HepG2 (cell line): ENCODE results near the gene ESYT2. TPM values are rescaled to one million over a fixed set of nuclear protein-coding genes. Genes with fewer than 3 reads are reported as not detected.
A peak's percentile ranks its signal among the peaks of the same experiment; 100 is the strongest.

Experiments
- AGO1 ChIP-seq: fragments of 200-400 bp; formaldehyde crosslinking; IDR thresholded peaks from 2 replicates; pipeline ENCODE4 v1.6.1; 2017; ENCODE audit warnings: mild to moderate bottlenecking, low read depth, low read length, moderate library complexity; ENCODE audit not compliant: poor library complexity, severe bottlenecking
- CEBPZ ChIP-seq: IDR thresholded peaks from 2 replicates; pipeline ENCODE4 v1.6.1; 2012; ENCODE audit warnings: low read length, improper control_type of control experiment
- KLF12 ChIP-seq: sonication (generic); formaldehyde crosslinking; IDR thresholded peaks from 2 replicates; pipeline ENCODE4 v1.4.0; 2020; ENCODE audit warnings: missing genetic modification reagents, borderline replicate concordance
- MAZ ChIP-seq, 2 experiments: sonication (generic) in 1 of 2; formaldehyde crosslinking in 1 of 2; IDR thresholded peaks; 2 replicates each; pipeline versions ENCODE4 v1.5.0 to v1.6.1; 2012 to 2020; ENCODE audit warnings: low read depth in 2 of 2, mild to moderate bottlenecking in 2 of 2, borderline replicate concordance in 1 of 2, improper control_type of control experiment in 1 of 2, low read length in 1 of 2, missing genetic modification reagents in 1 of 2, moderate library complexity in 1 of 2
- MTERF4 ChIP-seq: sonication (generic); formaldehyde crosslinking; IDR thresholded peaks from 2 replicates; pipeline ENCODE4 v1.8.0; 2023; ENCODE audit warnings: mild to moderate bottlenecking, missing genetic modification reagents
- NRL ChIP-seq: sonication (generic); formaldehyde crosslinking; IDR thresholded peaks from 2 replicates; pipeline ENCODE4 v1.5.0; 2020; ENCODE audit warnings: missing genetic modification reagents, mild to moderate bottlenecking, moderate library complexity, borderline replicate concordance
- TCF7 ChIP-seq: sonication (generic); IDR thresholded peaks from 2 replicates; pipeline ENCODE4 v1.6.1; 2016; ENCODE audit warnings: antibody characterized with exemption, low read depth
- TGIF2 ChIP-seq: IDR thresholded peaks from 2 replicates; pipeline ENCODE4 v1.6.1; 2016; ENCODE audit warnings: control low read depth, missing compliant biosample characterization
- ZNF207 ChIP-seq: fragments of 450-650 bp; IDR thresholded peaks from 2 replicates; pipeline ENCODE4 v1.6.1; 2016; ENCODE audit warnings: antibody characterized with exemption, borderline replicate concordance
- ZNF263 ChIP-seq: sonication (generic); formaldehyde crosslinking; IDR thresholded peaks from 2 replicates; pipeline ENCODE4 v1.4.0; 2020; ENCODE audit warnings: missing genetic modification reagents
- ZNF512B ChIP-seq: sonication (generic); formaldehyde crosslinking; IDR thresholded peaks from 2 replicates; pipeline ENCODE4 v1.5.1; 2020; ENCODE audit warnings: missing genetic modification reagents, mild to moderate bottlenecking, borderline replicate concordance
- ZNF546 ChIP-seq: sonication (generic); formaldehyde crosslinking; conservative IDR thresholded peaks from 2 replicates; pipeline ENCODE4 v1.8.1; 2023; ENCODE audit warnings: mild to moderate bottlenecking, missing genetic modification reagents
- ZNF567 ChIP-seq: sonication (generic); formaldehyde crosslinking; IDR thresholded peaks from 2 replicates; pipeline ENCODE4 v1.8.1; 2023; ENCODE audit warnings: mild to moderate bottlenecking, missing genetic modification reagents, borderline replicate concordance
- ZNF609 ChIP-seq: sonication (generic); formaldehyde crosslinking; IDR thresholded peaks from 2 replicates; pipeline ENCODE4 v1.4.0; 2020; ENCODE audit warnings: mild to moderate bottlenecking, missing genetic modification reagents, borderline replicate concordance
- ZSCAN21 ChIP-seq: sonication (generic); formaldehyde crosslinking; IDR thresholded peaks from 2 replicates; pipeline ENCODE4 v1.8.0; 2022; ENCODE audit warnings: mild to moderate bottlenecking, missing genetic modification reagents, moderate library complexity, borderline replicate concordance
- polyA plus RNA-seq, 8 experiments: library from polyadenylated mRNA; depleted of rRNA in 3 of 8; stranded (reverse) in 7 of 8; unstranded in 1 of 8; fragments of >200 nt; fragmentation: Illumina TruSeq in 4 of 8; extraction: Trizol in 4 of 8; gene quantifications; 2 replicates each; pipeline versions ENCODE4 v1.2.1 to v1.2.3, GENCODE V29; 2011 to 2016; ENCODE audit warnings: low read depth in 4 of 8, missing spikeins in 1 of 8, mixed read lengths in 1 of 8; ENCODE audit not compliant: insufficient read depth in 1 of 8
- total RNA-seq, 5 experiments: library from RNA; depleted of rRNA; stranded (reverse); fragments of >200 nt; fragmentation: Illumina TruSeq; extraction: Trizol; gene quantifications; 2 replicates each; pipeline ENCODE4 v1.2.3, GENCODE V29; 2016; ENCODE audit warnings: low read depth in 1 of 5

The ESYT2 gene
- total and polyA plus RNA-seq, 2 of the 13 experiments (the other 11 are each of a cell fraction or from before 2014, with no cell fraction given) = 28.5 to 37.3 TPM

GRCh38 chr7:158849442-158849767 lies 20.1 kb upstream of the ESYT2 start (continued):
- no peak for TF ChIP-seq ZNF609 (CRISPR knock-in tag)
- 0 out of 2 replicates have a peak, but pooled peaks have one; percentile 24 for TF ChIP-seq KLF12 (CRISPR knock-in tag)
- TF ChIP-seq NRL (CRISPR knock-in tag) = no peak
- TF ChIP-seq ZNF263 (CRISPR knock-in tag) = peak; percentile 82; the same call in 1 of the 2 replicates
- TF ChIP-seq MAZ (IDR thresholded peaks at IDR 0.05; ENCODE audit: borderline replicate concordance, low read depth, low read length) = 0 out of 2 replicates have a peak, but pooled peaks have one; percentile 6
- TF ChIP-seq MAZ (CRISPR knock-in tag; IDR thresholded peaks at IDR 0.05; ENCODE audit: low read depth) = no peak
- TF ChIP-seq ZNF546 (CRISPR knock-in tag) = no peak
- 0 out of 2 replicates have a peak, but pooled peaks have one; percentile 11 for TF ChIP-seq MTERF4 (CRISPR knock-in tag)
- TF ChIP-seq ZNF207 = no peak
- TF ChIP-seq CEBPZ = no peak
- 0 out of 2 replicates have a peak, but pooled peaks have one; percentile 38 for TF ChIP-seq TGIF2 (CRISPR knock-in tag)
- no peak for TF ChIP-seq TCF7
- peak; percentile 46; the same call in 1 of the 2 replicates for TF ChIP-seq ZSCAN21 (CRISPR knock-in tag)
- peak; percentile 1 for TF ChIP-seq AGO1
- TF ChIP-seq ZNF512B (CRISPR knock-in tag) = 0 out of 2 replicates have a peak, but pooled peaks have one; percentile 18
- 0 out of 2 replicates have a peak, but pooled peaks have one; percentile 59 for TF ChIP-seq ZNF567
